Activated CD4-positive, CD25-positive, alpha-beta regulatory T cell treated with anti-CD3 and anti-CD28 coated beads, Interleukin-2, amount 50 U/mL, for 72 hours (primary cell): ENCODE results near the gene USP33.
"Not testable (repeated sequence)": the region's sequence is repeated elsewhere in the genome, so short reads cannot be mapped to it uniquely, and the experiment has no call there.

Experiments used
- DNase-seq: peaks from one replicate; pipeline ENCODE4 v3.0.0; 2021

Gene USP33

GRCh38 chr1:77732090-77732489 lies 27.6 kb downstream of the USP33 start:
- no peak for DNase-seq

GRCh38 chr1:77725706-77726105 lies 33.9 kb downstream of the USP33 start:
- no peak for DNase-seq

DNA sequence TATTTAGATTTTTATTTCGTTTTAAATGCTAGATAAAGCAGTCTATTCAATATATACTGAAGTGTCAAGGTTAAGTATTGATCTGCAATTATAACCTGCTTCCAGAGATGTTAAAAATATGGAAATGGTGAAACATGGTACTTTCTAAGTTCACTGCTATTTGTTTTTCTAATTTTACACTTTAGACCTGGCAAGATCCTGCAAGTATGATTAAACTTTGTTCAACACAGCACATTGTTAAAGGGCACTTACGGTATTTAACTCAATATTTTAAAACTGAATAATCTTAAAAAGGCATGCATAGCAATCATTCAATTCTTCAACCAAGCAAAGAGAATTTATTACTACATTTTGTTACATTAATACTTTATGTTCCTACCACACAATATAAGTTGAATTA lies 41.5 kb downstream of the USP33 start:
- no peak for DNase-seq

DNA sequence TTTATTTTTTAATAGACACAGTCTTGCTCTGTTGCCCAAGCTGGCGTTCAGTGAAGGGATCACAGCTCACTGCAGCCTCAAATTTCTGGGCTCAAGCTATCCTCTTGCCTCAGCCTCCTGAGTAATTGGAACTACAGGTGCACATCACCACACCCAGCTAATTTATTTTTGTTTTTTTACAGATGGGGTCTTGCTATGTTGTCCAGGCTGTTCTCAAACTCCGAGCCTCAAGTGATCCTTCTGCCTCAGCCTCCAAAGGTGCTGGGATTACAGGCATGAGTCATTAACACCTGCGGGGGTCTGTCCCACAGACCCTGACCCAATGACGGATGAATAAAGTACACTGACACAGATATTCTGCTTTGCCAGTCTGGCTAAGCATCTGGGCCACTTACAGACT lies 43.6 kb downstream of the USP33 start:
- DNase-seq: no peak

- DNase-seq: no peak
Observed at GRCh38 chr1:77709727-77710126, 49.9 kb downstream of the USP33 start.

GRCh38 chr1:77706321-77706720 lies 53.3 kb downstream of the USP33 start:
- no peak for DNase-seq

GRCh38 chr1:77704736-77705135 lies 54.9 kb downstream of the USP33 start:
- no peak for DNase-seq

DNA sequence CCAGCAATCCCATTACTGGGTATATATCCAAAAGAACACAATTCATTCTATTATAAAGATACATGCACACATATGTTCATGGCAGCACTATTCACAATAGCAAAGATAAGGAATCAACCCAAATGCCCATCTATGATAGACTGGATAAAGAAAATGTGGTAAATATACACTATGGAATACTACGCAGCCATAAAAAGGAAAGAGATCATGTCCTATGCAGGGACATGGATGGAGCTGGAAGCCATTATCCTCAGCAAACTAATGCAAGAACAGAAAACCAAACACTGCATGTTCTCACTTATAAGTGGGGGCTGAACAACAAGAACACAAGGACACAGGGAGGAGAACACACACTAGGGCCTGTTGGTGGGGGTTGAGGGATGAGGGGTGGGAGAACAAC lies 60.0 kb downstream of the USP33 start:
- not testable (repeated sequence) for DNase-seq

DNA sequence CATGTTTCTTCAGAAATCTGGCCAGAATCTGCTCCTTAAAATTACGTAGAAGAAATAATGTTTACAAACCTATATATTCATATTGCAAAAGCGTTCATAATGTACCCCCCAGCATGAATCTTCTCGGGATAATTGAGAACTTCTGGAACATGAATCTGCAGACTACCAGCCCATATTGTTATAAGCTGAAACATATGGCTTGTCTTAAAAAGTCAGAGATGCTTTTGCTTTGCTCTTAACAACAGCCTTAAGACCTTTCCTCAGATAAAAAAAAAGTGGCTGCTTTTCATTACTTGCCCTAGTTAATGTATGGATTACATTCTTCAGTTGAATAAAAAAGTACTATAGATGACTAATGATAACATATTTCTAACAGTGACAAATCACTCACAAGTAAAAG lies 62.2 kb downstream of the USP33 start:
- no peak for DNase-seq

- no peak for DNase-seq
Observed at GRCh38 chr1:77688939-77689338, 70.7 kb downstream of the USP33 start.

DNA sequence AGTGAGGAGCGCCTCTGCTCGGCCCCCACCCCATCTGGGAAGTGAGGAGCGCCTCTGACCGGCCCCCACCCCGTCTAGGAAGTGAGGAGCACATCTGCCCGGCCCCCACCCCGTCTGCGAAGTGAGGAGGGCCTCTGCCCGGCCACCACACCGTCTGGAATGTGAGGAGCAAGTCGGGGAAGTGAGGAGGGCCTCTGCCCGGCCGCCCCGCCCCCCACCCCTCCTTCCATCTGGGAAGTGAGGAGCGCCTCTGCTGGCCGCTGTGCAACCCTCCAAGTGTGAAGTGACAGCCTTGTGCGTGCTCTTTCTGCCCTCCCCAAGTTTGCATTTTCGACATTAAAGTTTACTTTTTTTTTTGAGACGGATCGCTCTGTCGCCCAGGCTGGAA lies 72.1 kb downstream of the USP33 start:
- DNase-seq: no peak

DNA sequence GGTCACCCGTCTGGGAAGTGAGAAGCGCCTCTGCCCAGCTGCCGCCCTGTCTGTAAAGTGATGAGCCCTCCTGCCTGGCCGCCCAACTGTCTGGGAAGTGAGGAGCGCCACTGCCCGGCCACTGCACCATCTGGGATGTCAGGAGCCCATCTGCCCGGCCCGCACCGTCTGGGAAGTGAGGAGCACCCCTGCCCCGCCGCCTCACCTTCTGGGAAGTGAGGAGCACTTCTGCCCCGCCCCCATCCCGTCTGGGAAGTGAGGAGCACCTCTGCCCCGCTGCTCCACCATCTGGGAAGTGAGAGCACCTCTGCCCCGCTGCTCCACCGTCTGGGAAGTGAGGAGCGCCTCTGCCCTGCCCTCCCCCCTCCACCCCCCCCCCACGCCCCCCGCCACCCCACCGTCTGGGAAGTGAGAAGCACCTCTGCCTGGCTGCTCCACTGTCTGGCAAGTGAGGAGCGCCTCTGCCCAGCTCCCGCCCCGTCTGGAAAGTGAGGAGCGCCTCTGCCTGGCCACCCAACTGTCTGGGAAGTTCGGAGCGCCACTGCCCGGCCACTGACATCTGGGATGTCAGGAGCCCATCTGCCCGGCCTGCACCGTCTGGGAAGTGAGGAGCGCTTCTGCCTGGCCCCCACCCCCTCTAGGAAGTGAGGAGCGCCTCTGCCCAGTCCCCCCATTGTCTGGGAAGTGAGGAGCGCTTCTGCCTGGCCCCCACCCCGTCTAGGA lies 72.7 kb downstream of the USP33 start:
- no peak for DNase-seq

GRCh38 chr1:77683160-77684148 lies 76.2 kb downstream of the USP33 start:
- DNase-seq: peak; percentile 92

- peak; percentile 89 for DNase-seq
Observed at GRCh38 chr1:77682460-77683159, 77.0 kb downstream of the USP33 start, which contains the start of gene ZZZ3. ZZZ3 (minus strand) TSS chr1:77682658; CDS start chr1:77633354, 49,304 bp downstream.

- DNase-seq: no peak
Observed at GRCh38 chr1:77680173-77680572, 79.5 kb downstream of the USP33 start.

DNA sequence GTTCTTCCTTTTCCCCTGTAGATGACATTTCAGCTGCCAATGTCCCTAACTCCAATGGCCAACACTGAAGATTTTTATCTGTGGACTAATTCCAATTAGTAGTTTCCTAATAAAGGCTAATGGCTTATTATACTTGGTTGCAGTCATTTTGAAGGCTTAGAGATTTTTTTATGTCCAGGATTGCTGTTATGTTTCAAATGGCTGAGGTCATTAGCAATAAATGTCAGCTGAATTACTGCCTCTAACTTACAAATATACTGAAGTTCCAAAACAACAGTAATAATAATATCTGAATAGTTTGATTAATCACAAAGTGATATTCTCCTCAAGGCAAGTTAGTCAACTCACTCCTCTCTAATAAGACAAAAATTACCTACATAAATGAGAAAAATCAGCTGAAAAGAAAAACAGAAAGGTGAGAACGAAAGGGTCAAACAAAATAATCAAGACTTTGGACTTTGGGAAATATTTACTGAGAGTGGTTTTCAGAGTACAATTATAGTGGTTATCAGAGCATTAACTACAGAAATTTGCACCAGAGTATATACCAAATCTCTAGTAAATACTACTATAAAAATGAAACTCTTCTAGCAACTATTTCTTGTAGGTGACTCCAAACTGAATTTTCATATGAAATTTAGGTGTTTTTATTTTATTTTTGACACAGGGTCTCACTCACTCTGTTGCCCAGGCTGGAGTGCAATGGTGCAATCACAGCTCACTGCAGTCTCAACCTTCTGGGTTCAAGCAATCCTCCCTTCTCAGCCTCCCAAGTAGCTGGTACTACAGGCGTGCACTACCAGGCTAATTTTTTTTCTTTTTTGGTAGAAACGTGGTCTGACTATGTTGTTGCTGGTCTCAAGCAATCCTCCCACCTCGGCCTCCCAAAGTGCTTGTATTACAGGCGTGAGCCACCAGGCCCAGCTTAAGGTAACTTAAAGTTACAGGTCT lies 80.7 kb downstream of the USP33 start:
- DNase-seq: no peak

DNA sequence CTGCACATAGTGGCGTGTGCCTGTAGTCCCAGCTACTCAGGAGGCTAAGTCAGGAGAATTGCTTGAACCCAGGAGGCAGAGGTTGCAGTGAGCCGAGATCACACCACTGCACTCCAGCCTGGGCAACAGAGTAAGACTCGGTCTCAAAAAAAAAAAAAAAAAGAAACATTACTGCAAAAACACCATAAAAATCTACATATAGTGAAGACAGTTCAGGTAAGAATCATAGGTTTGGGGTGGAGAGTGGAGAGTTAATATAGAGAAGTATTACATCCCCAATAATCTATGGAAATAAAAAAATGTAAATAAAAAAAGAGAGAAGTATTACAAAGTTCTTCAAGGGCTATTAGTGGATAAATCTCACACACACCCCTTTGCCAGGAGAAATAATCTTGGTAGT lies 84.8 kb downstream of the USP33 start:
- DNase-seq: not testable (repeated sequence)

DNA sequence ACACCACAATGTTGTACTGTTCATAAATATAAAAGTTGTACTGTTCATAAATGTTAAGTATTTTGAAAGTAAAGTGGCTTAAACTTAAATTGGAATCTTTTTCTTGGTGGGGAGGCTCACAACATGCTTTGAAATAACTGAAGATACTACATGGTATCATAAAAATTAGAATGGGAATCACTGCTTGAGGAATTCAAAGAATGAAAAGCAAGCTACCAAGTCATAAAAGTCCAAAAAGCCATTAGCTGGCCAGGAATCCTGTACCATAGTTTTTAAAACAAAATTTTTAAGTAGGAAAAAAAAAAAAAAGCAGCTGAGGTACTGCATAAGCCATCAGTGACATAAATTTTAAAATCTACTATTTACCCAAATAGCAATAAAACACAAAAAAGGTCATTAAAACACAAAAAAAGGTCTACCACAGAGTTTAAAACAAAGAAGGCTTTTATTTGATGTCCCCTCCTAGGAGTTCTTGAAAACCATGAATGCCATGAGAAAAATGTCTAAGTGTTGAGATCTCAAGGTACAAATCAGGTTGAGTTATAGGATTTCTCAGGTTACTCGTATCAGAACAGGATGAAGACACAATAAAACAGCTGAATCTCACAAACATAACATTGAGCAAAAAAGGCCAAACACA lies 85.8 kb downstream of the USP33 start:
- no peak for DNase-seq

GRCh38 chr1:77673030-77673429 lies 86.6 kb downstream of the USP33 start:
- no peak for DNase-seq

DNA sequence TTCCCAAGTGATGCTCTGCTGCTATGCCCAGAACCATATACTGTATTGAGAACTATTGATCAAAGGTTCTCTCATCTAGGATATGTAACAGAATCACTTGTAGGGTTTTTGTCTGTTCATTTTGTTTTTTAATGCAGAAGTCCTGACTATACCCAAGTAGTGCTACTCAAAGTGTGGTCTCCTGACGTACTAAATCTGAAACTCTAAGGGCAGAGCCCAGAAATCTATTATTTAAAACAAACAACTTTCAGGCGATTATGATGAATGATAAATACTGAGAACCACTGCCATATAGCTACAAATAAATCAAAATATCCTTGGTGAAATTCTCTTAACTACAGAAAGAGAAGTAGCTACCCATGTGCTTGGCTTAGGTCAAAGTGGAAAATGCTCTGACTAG lies 87.3 kb downstream of the USP33 start:
- DNase-seq: no peak

DNA sequence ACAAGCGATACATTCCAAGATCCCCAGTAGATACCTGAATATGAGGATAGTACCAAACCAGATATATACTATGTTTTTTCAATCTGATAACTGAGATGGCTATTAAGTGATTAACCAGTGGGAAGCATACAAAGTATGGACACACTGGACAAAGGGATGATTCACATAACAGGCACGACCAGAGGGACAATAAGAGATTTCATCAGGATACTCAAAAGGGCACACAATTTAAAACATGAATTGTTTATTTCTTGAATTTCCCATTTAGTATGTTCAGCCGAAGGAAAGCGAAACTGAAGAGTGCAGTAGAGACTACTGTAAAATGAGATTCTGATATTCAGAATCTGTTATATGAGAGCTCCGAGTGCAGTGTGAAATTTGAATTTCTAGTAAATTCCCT lies 87.8 kb downstream of the USP33 start:
- DNase-seq: no peak

- no peak for DNase-seq
Observed at GRCh38 chr1:77670330-77670729, 89.3 kb downstream of the USP33 start.
